Measurements from ENCODE around the gene USE1.

The USE1 gene

DNA sequence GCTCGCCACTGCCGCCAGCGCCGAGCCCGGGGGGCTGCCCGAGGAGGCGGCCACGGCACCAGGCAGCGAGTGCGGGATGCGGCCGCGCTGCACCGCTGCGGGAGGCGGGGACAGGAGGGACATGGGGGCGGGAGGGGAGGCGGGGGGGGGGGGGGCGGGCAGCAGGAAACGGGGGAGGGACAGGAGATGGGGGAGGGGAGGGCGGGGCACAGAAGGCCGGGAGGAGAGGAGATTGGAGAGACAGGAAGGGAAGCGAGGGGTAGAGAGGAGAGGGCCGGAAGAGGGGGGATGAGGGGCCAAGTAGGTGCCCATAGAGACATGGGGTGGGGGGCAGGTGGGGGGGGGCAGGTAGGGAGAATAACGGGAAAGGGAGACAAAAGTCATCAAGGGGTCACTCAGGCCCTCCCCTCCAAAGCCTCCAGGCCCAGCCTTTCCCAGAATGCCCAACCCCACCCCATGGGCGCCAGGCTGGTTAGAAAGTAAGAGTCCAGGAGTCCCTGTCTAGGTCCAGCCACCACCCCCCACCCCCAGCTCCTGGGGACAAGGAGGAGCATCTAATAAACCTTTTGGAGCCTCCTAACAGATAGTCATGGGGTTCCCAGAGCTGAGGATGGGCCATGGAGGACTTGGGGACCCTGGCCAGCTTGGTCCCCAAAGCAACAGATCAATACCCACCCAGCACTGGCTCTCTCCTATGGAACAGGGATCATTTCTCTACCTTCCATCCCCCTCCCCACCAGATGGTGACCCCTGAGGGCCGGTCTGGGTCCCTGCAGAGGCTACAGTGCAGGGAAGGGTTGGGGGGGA is 21.0 kb downstream of the USE1 start:
- no peak for DNase-seq (ENCODE audit: low spot score)

- DNase-seq (ENCODE audit: low spot score): no peak
Observed at GRCh38 chr19:17236811-17237543, 21.8 kb downstream of the USE1 start.

- DNase-seq (ENCODE audit: low spot score): no peak
Observed at GRCh38 chr19:17237747-17238706, 22.9 kb downstream of the USE1 start.

- DNase-seq (ENCODE audit: low spot score): no peak
Observed at GRCh38 chr19:17240062-17240752, 25.1 kb downstream of the USE1 start.

- no peak for DNase-seq (ENCODE audit: low spot score)
Observed at GRCh38 chr19:17240826-17241399, 25.8 kb downstream of the USE1 start.

DNA sequence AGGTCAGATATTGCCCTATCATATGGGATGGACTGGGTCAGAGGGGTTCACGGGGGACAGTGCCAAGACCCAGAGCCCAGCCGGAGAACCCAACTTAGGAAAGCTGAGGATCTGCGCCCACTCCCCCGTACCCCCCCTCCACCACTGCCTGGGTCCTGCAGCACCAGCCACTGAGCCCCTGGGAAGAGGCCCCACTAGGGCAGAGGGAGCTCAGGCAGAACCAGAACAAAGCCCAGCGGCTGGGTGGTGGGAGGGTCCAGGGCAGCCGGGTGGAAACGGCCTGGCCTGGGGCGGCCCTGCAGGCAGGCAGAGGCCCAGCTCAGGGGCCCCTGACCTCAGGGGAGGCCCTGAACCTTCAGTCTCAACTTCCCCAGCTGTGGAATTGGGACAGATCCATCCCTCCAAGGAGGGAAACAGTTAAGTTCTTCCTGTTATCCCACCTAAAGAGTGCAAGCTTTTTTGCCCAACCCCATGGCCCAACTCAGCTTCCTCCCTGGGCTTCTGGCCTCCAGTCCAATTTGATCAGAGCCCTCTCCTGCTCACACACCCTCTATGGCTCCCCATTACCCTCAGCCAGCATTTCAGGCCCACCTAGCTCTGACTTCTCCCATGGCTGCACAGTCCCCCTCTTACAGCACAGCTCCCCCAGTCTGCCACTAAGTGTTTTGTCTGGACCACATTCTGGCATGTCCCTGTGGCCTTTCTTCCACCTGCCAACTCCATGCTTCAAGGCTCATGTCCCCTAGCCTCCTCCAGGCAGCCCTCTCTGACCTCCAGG is 27.5 kb downstream of the USE1 start:
- no peak for DNase-seq (ENCODE audit: low spot score)

DNA sequence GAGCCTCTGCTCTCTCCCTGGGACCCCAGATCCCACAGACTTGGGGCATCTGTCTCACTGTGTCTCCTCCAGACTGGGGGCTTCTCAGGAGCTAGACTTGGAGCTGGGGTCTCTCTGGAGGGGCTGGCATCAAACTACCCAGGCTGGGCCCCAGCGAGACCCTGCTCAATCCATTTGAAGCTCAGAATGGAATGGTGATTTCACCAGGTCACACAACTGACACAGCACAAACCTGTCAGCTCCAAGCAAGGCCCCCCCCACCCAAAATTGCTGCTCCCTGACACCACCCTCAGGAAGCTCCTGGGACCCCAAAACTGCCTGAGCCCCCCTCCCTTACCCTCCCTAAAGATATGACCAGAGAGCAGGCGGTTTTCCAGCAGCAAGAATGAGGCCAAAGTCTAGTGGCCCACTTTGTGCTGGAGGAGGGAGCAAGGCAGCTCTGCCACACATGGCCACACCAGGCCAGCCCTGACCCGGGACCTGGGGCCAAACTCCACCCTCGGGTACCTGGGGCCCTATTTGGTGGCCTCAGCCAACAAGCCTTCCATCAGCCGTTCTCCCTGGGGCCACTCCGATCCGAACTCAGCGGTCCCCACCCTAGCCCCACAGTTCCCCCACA is 28.2 kb downstream of the USE1 start:
- DNase-seq (ENCODE audit: low spot score): no peak

GRCh38 chr19:17243830-17244617 is 28.9 kb downstream of the USE1 start:
- peak; percentile 65 for DNase-seq (ENCODE audit: low spot score)

GRCh38 chr19:17244618-17245534 is 29.7 kb downstream of the USE1 start:
- no peak for DNase-seq (ENCODE audit: low spot score)

DNA sequence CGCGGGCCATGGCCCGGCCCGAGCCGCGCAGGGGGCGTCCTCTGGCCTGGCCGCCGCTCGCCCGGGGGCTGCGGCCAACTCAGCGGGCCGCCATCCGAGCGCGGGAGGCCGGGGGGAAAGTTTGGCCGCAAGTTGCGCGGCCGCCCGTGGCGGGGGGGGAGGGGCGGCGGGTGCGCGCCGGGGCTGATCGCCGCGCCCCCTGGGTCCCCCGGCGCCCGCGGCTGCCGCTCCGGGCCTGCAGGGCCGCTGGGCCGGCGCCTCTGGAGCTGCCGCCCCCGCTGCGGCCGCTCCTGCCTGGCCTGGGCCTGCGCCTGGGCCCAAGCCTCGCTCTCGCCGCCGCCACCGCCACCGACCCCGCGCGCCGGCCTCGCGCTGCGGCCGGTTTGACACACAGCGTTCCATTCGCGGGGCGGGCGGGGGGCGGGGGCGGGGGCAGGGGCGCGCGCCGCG is 30.4 kb downstream of the USE1 start, which contains the start of gene NR2F6:
Gene NR2F6, minus strand, starts transcription at position 385 of the 450 bp plus-strand sequence. CDS start 699 bp downstream, outside the sequence.
- DNase-seq (ENCODE audit: low spot score): peak; percentile 35

DNA sequence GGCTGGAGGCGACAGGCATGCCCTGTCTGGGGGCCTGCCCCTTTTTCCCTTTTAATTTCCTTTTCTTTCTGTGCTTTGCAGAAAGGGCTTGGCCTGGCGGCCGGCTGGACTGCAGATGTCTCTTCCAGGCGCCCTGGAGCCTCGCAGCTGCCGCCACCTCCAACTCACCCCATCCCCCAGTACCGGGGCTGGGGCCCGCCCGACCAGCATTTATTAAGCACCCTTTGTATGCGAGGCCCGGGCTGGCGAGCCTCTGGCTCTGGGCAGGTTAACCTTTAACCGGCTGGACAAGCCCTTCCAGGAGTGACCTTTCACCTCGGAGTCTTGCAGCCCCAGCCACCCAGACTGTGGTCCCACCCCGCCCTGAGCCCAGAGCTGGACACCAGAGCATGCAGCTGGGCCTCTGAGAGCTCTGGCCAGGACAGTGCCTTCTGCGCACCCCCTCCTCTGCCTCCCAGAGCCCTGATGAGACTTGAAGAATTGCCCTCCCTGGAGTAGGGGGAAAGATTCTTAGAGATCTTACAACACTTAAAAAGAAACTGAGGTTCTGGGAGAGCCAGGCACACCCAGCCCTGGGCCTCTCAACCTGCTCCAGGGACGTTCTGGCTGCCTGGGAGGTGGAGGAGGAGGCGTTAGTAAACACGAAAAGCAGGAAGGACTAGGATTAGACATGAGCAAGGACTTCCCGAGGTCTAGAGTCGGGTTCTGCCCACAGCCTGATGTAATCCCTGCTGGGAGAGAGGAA is 31.7 kb downstream of the USE1 start:
- DNase-seq (ENCODE audit: low spot score): peak; percentile 35

- DNase-seq (ENCODE audit: low spot score): no peak
Observed at GRCh38 chr19:17248011-17248776, 33.0 kb downstream of the USE1 start.

GRCh38 chr19:17249887-17250548 is 34.9 kb downstream of the USE1 start:
- no peak for DNase-seq (ENCODE audit: low spot score)

DNA sequence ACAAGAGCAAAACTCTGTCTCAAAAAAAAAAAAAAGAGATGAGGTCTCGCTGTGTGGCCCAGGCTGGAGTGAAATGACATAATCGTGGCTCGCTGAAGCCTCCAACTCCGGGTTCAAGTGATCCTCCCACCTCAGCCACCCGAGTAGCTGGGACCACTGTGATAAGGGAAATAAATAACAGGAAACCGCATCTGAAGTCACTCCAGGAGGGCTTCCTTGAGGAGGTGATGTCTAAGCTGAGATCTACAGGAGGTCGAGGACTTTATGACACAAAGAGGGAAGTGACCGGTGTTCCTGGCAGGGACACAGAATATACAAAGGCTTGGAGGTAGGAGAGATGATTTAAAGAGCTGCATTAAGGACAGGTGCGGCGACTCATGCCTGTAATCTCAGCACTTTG is 39.5 kb downstream of the USE1 start:
- DNase-seq (ENCODE audit: low spot score): no peak

DNA sequence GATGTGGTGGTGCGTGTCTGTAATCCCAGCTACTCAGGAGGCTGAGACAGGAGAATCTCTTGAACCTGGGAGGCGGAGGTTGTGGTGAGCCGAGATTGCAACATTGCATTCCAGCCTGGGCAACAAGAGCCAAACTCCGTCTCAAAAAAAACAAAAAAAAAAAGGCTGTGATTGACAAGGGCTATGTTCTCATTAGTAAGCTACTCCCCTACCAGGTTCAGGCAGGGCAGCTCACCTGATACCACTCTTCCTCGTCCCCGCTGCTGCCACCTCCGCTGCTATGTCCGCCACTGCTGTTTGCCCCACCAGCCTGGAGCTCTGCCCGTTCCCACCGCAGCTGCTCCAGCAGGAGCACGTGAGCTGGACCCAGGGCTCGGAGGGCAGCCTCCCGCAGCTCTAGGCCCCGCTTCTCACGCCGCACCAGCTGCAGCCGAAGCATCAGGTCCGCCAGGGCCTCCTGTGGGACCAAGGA is 40.0 kb downstream of the USE1 start:
- no peak for DNase-seq (ENCODE audit: low spot score)

- no peak for DNase-seq (ENCODE audit: low spot score)
Observed at GRCh38 chr19:17256130-17256529, 41.0 kb downstream of the USE1 start.

Measured in AG08395 (cell line).